Neuronal stem cell (in vitro differentiated cells): ENCODE measurements around the gene CITED2.
A peak's percentile ranks its signal among the peaks of the same experiment; 100 is the strongest.

Source experiments
- DNase-seq: peaks from one replicate; pipeline ENCODE4 v3.0.0-alpha.2; 2013; ENCODE audit warnings: low spot score
- H2AFZ ChIP-seq: one replicate; pipeline ENCODE4 v1.6.1; 2013; ENCODE audit warnings: mild to moderate bottlenecking, low read length, inconsistent platforms
- H2AK5ac ChIP-seq: 2 replicates; pipeline ENCODE4 v1.6.1; 2013; ENCODE audit warnings: low read depth, mild to moderate bottlenecking, inconsistent platforms, low read length, moderate library complexity, mixed read lengths
- H2BK120ac ChIP-seq: 2 replicates; pipeline ENCODE4 v1.6.1; 2013; ENCODE audit warnings: low read depth, mild to moderate bottlenecking, inconsistent platforms, low read length, moderate library complexity, mixed read lengths
- H2BK12ac ChIP-seq: one replicate; pipeline ENCODE4 v1.6.1; 2013; ENCODE audit warnings: low read length, inconsistent platforms
- H2BK15ac ChIP-seq: 2 replicates; pipeline ENCODE4 v1.6.1; 2013; ENCODE audit warnings: mild to moderate bottlenecking, low read length, inconsistent platforms, mixed read lengths
- H2BK5ac ChIP-seq: one replicate; pipeline ENCODE4 v1.6.1; 2013; ENCODE audit warnings: inconsistent platforms, mild to moderate bottlenecking, low read length, moderate library complexity
- H3K14ac ChIP-seq: one replicate; pipeline ENCODE4 v1.6.1; 2013; ENCODE audit warnings: low read length, inconsistent platforms
- H3K18ac ChIP-seq: 2 replicates; pipeline ENCODE4 v1.6.1; 2013; ENCODE audit warnings: low read length, inconsistent platforms
- H3K23ac ChIP-seq: 2 replicates; pipeline ENCODE4 v1.6.1; 2013; ENCODE audit warnings: low read depth, mild to moderate bottlenecking, mixed read lengths, low read length, inconsistent platforms; ENCODE audit not compliant: poor library complexity
- H3K27ac ChIP-seq: replicated peaks from 3 replicates; pipeline ENCODE4 v1.5.1; 2013; ENCODE audit warnings: low read length, inconsistent platforms
- H3K27me3 ChIP-seq, 3 experiments: 2 replicates each; pipeline ENCODE4 v1.6.1; 2013; ENCODE audit warnings: low read length in 3 of 3, mild to moderate bottlenecking in 2 of 3, inconsistent platforms in 1 of 3, low read depth in 1 of 3, mixed read lengths in 1 of 3, moderate library complexity in 1 of 3; ENCODE audit not compliant: control insufficient read depth in 3 of 3, insufficient read depth in 3 of 3
- H3K36me3 ChIP-seq, 2 donors: replicated peaks in 1 of 2; 2 replicates each; pipeline ENCODE4 v1.6.1; 2013; ENCODE audit warnings: low read length in 2 of 2; ENCODE audit not compliant: control insufficient read depth in 2 of 2, insufficient read depth in 2 of 2
- H3K4ac ChIP-seq: 2 replicates; pipeline ENCODE4 v1.6.1; 2013; ENCODE audit warnings: inconsistent platforms, mild to moderate bottlenecking, low read length, moderate library complexity
- H3K4me1 ChIP-seq, 2 donors: 1 replicate in 1 of 2; 2 replicates in 1 of 2; pipeline ENCODE4 v1.6.1; 2013; ENCODE audit warnings: low read length in 2 of 2, low read depth in 1 of 2; ENCODE audit not compliant: control insufficient read depth in 2 of 2, insufficient read depth in 1 of 2
- H3K4me2 ChIP-seq: one replicate; pipeline ENCODE4 v1.6.1; 2013; ENCODE audit warnings: mild to moderate bottlenecking, low read length, inconsistent platforms; ENCODE audit not compliant: insufficient read depth, poor library complexity, severe bottlenecking
- H3K4me3 ChIP-seq, 2 donors: 2 replicates each; pipeline ENCODE4 v1.5.1; 2013; ENCODE audit warnings: low read length in 2 of 2, mild to moderate bottlenecking in 2 of 2, inconsistent platforms in 1 of 2, moderate library complexity in 1 of 2
- H3K79me1 ChIP-seq: one replicate; pipeline ENCODE4 v1.6.1; 2013; ENCODE audit warnings: low read depth, mild to moderate bottlenecking, inconsistent platforms, low read length, moderate library complexity
- H3K9ac ChIP-seq: one replicate; pipeline ENCODE4 v1.6.1; 2013; ENCODE audit warnings: mild to moderate bottlenecking, low read depth, low read length, inconsistent platforms; ENCODE audit not compliant: poor library complexity
- H3K9me3 ChIP-seq, 2 donors: replicated peaks in 1 of 2; 2 replicates each; pipeline versions ENCODE3 to v1.6.1; 2013; ENCODE audit warnings: low read length in 2 of 2, mild to moderate bottlenecking in 2 of 2, inconsistent platforms in 1 of 2, low read depth in 1 of 2, mixed read lengths in 1 of 2, moderate library complexity in 1 of 2; ENCODE audit not compliant: control insufficient read depth in 2 of 2, insufficient read depth in 1 of 2
- H4K8ac ChIP-seq: one replicate; pipeline ENCODE4 v1.6.1; 2013; ENCODE audit warnings: low read depth, mild to moderate bottlenecking, inconsistent platforms, low read length, moderate library complexity
- H4K91ac ChIP-seq: one replicate; pipeline ENCODE4 v1.6.1; 2013; ENCODE audit warnings: low read length, low read depth, mild to moderate bottlenecking, inconsistent platforms; ENCODE audit not compliant: poor library complexity
- WGBS, 2 donors: extraction: QIAGEN DNeasy Blood & Tissue Kit; methylation state at CpG; one replicate each; pipeline ENCODE4 v1.1.7; 2013; ENCODE audit warnings: missing lambda C conversion rate in 2 of 2, mixed read lengths in 1 of 2; ENCODE audit not compliant: insufficient read length in 2 of 2, insufficient replicate concordance in 1 of 2; ENCODE audit errors: extremely low coverage in 2 of 2; 5-methylcytosine and 5-hydroxymethylcytosine counted together

Gene CITED2

GRCh38 chr6:139370283-139370998, 4.0 kb downstream of the CITED2 start:
- Histone ChIP-seq H2AFZ (no peak overlapping the region), H3K18ac (no peak overlapping the region), H2BK5ac (no peak overlapping the region), H3K4ac (no peak overlapping the region), H3K4me3 (no peak overlapping the region), H2BK15ac (no peak overlapping the region), H4K8ac (no peak overlapping the region), H2BK12ac (no peak overlapping the region), H4K91ac (no peak overlapping the region), H3K79me1 (no peaks in the 10 kb centered on the region), H3K4me1 (peaks cover 11 to 40% of the 10 kb centered on the region in 2 donors), H2BK120ac (no peak overlapping the region), H3K9me3 (no peaks in the 10 kb centered on the region), H3K14ac (no peak overlapping the region), H3K23ac (no peak overlapping the region), H3K36me3 (peaks cover 2 to 37% of the 10 kb centered on the region in 2 donors), H2AK5ac (no peak overlapping the region), H3K9ac (no peak overlapping the region), H3K4me2 (peak overlapping the region; percentile 27), H3K27ac (peak overlapping the region; percentile 97), H3K27me3 (no peaks in the 10 kb centered on the region)
- DNase-seq = peak; percentile 20
- no CpG with 5 or more reads among the region's 5 CpGs for WGBS, 2 donors

- H3K79me1 ChIP-seq = no peaks in the 10 kb centered on the region
- H4K8ac ChIP-seq = no peak overlapping the region
- H3K4me1 ChIP-seq = peaks cover 11 to 40% of the 10 kb centered on the region in 2 donors
- no peak overlapping the region for H4K91ac ChIP-seq
- H3K36me3 ChIP-seq = peaks cover 2 to 37% of the 10 kb centered on the region in 2 donors
- peak overlapping the region; percentile 97 for H3K27ac ChIP-seq
- peak overlapping the region; percentile 27 for H3K4me2 ChIP-seq
- H3K23ac ChIP-seq = no peak overlapping the region
- no peaks in the 10 kb centered on the region for H3K9me3 ChIP-seq
- H3K18ac ChIP-seq = no peak overlapping the region
- no peak overlapping the region for H2BK12ac ChIP-seq
- peak; percentile 37 for DNase-seq
- no peak overlapping the region for H2BK120ac ChIP-seq
- H2AFZ ChIP-seq = no peak overlapping the region
- H3K14ac ChIP-seq = no peak overlapping the region
- H3K4ac ChIP-seq = no peak overlapping the region
- H2BK5ac ChIP-seq = no peak overlapping the region
- H3K4me3 ChIP-seq = no peak overlapping the region
- H2BK15ac ChIP-seq = no peak overlapping the region
- H3K9ac ChIP-seq = no peak overlapping the region
- no CpG with 5 or more reads among the region's 9 CpGs for WGBS, 2 donors
- H2AK5ac ChIP-seq = no peak overlapping the region
- H3K27me3 ChIP-seq = no peaks in the 10 kb centered on the region
Measured at GRCh38 chr6:139369568-139370282, 4.7 kb downstream of the CITED2 start.

GRCh38 chr6:139369068-139369467, 5.4 kb downstream of the CITED2 start:
- H3K4me3 ChIP-seq = no peak overlapping the region
- H3K4me2 ChIP-seq = no peak overlapping the region
- no CpG with 5 or more reads among the region's 2 CpGs for WGBS, 2 donors
- H2BK5ac ChIP-seq = no peak overlapping the region
- H2BK12ac ChIP-seq = no peak overlapping the region
- no peak overlapping the region for H3K4ac ChIP-seq
- no peak overlapping the region for H2BK15ac ChIP-seq
- H3K14ac ChIP-seq = no peak overlapping the region
- no peaks in the 10 kb centered on the region for H3K79me1 ChIP-seq
- no peak overlapping the region for H3K23ac ChIP-seq
- H3K9ac ChIP-seq = no peak overlapping the region
- DNase-seq = peak; percentile 79
- H3K4me1 ChIP-seq = peaks cover 11 to 40% of the 10 kb centered on the region in 2 donors
- H3K18ac ChIP-seq = no peak overlapping the region
- no peaks in the 10 kb centered on the region for H3K9me3 ChIP-seq
- H2AFZ ChIP-seq = no peak overlapping the region
- H3K36me3 ChIP-seq = peaks cover 2 to 37% of the 10 kb centered on the region in 2 donors
- H2BK120ac ChIP-seq = no peak overlapping the region
- no peaks in the 10 kb centered on the region for H3K27me3 ChIP-seq
- H4K8ac ChIP-seq = no peak overlapping the region
- no peak overlapping the region for H4K91ac ChIP-seq
- peak overlapping the region; percentile 97 for H3K27ac ChIP-seq
- no peak overlapping the region for H2AK5ac ChIP-seq

- Histone ChIP-seq H3K18ac (no peak overlapping the region), H3K9me3 (no peaks in the 10 kb centered on the region), H3K4ac (no peak overlapping the region), H3K27ac (peak overlapping the region; percentile 97), H4K8ac (no peak overlapping the region), H2BK15ac (no peak overlapping the region), H3K4me3 (no peak overlapping the region), H2AFZ (no peak overlapping the region), H3K79me1 (no peaks in the 10 kb centered on the region), H2BK12ac (no peak overlapping the region), H2AK5ac (no peak overlapping the region), H3K14ac (no peak overlapping the region), H3K4me1 (peaks cover 11 to 40% of the 10 kb centered on the region in 2 donors), H3K9ac (no peak overlapping the region), H2BK5ac (no peak overlapping the region), H3K23ac (no peak overlapping the region), H3K4me2 (peak overlapping the region; percentile 43), H4K91ac (no peak overlapping the region), H3K27me3 (no peaks in the 10 kb centered on the region), H3K36me3 (peaks cover 2 to 36% of the 10 kb centered on the region in 2 donors), H2BK120ac (no peak overlapping the region)
- WGBS, 2 donors = no CpG with 5 or more reads among the region's 1 CpG
- peak; percentile 58 for DNase-seq
Measured at GRCh38 chr6:139368661-139369060, 5.8 kb downstream of the CITED2 start.
